ENCODE measurements around the gene LMBRD2.
A peak's percentile ranks its signal among the peaks of the same experiment; 100 is the strongest.

DNA sequence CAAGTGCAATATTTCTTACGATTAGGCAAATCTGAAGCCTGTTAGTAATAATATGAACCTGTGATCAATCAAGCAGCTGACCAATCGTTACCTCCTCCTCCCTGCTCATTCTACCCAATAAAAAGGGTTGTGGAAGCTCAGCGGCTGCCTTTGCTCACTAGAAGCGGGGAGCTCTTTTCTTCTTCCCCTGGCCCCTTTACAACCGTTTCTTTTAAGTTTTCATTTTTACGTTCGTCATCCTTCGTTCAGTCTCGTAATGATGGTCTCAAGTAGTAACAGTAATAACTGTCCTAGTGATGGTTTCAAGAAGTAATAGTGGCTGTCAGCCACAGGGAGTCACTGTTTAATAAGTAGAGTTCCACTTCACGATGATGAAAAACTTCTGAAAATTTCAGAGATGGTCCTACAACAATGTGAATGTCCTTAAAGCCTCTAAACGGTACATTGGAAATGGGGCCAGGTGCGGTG, 91.2 kb downstream of the LMBRD2 start:
- TF ChIP-seq, protein P1, sequence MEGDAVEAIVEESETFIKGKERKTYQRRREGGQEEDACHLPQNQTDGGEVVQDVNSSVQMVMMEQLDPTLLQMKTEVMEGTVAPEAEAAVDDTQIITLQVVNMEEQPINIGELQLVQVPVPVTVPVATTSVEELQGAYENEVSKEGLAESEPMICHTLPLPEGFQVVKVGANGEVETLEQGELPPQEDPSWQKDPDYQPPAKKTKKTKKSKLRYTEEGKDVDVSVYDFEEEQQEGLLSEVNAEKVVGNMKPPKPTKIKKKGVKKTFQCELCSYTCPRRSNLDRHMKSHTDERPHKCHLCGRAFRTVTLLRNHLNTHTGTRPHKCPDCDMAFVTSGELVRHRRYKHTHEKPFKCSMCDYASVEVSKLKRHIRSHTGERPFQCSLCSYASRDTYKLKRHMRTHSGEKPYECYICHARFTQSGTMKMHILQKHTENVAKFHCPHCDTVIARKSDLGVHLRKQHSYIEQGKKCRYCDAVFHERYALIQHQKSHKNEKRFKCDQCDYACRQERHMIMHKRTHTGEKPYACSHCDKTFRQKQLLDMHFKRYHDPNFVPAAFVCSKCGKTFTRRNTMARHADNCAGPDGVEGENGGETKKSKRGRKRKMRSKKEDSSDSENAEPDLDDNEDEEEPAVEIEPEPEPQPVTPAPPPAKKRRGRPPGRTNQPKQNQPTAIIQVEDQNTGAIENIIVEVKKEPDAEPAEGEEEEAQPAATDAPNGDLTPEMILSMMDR (conservative IDR thresholded peaks at IDR 0.05), result peak; percentile 63
- no peak for TF ChIP-seq ZFX (IDR thresholded peaks at IDR 0.05)
